NCI-H1105 treated with DMSO at 0.1 percent for 48 hours (cell line): Measurements from ENCODE around the gene ALPP.
"Not testable (repeated sequence)": the region's sequence is repeated elsewhere in the genome, so short reads cannot be mapped to it uniquely, and the experiment has no call there.

ENCODE experiments used
- DNase-seq: peaks from one replicate; lab custom pipeline; 2025; lab: John Stamatoyannopoulos, UW

The ALPP gene

GRCh38 chr2:232422051-232422450 lies 43.5 kb downstream of the ALPP start:
- no peak for DNase-seq

GRCh38 chr2:232422996-232423395 lies 44.4 kb downstream of the ALPP start:
- not testable (repeated sequence) for DNase-seq

- not testable (repeated sequence) for DNase-seq
Observed at GRCh38 chr2:232423407-232423806, 44.9 kb downstream of the ALPP start.

DNA sequence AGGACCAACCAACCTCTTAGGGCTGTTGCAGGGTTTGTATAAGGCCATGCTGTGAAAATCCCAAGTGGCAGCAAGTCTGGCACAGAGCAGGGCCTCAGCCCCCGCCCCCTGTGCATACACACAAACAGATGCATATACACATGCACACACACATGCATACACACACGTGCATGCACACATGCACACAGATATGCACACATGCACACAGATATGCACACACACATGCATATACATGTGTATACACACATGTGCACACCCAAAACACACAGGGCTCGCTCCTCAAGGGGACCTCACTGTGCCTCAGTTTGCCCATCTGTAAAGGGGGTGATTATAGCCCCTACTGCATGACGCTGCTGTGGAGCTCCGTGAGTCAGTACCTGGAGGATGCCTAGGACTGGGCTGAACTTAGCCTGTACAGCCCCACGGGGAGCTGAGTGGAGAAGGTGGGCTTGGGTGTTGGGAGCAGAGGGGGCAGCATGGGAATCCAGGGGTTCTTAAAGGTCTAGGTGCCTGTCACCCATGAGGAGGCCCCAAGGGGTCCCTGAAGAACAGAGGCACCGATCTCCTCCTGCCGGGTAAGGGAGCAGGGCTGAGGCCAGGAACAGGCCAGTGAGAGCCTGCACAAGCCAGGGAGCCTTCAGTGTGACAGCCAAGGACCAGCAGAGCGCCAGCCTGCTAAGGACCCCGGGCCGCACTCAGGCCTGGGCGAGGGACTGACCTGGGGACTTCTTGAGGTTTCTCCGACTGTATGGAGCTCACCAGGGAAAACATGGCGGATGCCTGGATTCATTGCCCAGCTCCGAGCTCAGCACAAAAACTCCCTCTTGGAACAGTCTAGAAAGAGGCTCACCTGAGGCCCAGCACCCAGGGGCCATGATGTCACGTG lies 53.4 kb downstream of the ALPP start:
- DNase-seq: no peak
